Esophagus squamous epithelium (tissue), 5 donors: Measurements from ENCODE around the gene SLC11A2. TPM values are rescaled to one million over a fixed set of nuclear protein-coding genes. Genes with fewer than 3 reads are reported as not detected.

Experiments
- DNase-seq: peaks from one replicate; lab custom pipeline; 2025; lab: John Stamatoyannopoulos, UW
- H3K27ac ChIP-seq, 4 donors: fragments of 200-600 bp; sonication (generic); one replicate each; pipeline ENCODE4 v1.5.1; 2016 to 2019; ENCODE audit warnings: mild to moderate bottlenecking in 1 of 4
- H3K27me3 ChIP-seq, 4 donors: fragments of 200-600 bp; sonication (generic); 1 replicate in 3 of 4; 2 replicates in 1 of 4; pipeline versions ENCODE4 v1.5.1 to v1.6.0; 2017 to 2021; ENCODE audit warnings: antibody characterized with exemption in 1 of 4
- H3K36me3 ChIP-seq, 3 donors: fragments of 200-600 bp; sonication (generic); one replicate each; pipeline ENCODE4 v1.5.1; 2016 to 2019
- H3K4me1 ChIP-seq, 3 donors: fragments of 200-600 bp; sonication (generic); one replicate each; pipeline ENCODE4 v1.5.1; 2017 to 2019
- H3K4me3 ChIP-seq, 4 donors: fragments of 200-600 bp; sonication (generic); 1 replicate in 3 of 4; 2 replicates in 1 of 4; pipeline ENCODE4 v1.5.1; 2016 to 2019; ENCODE audit warnings: mild to moderate bottlenecking in 2 of 4, moderate library complexity in 1 of 4
- H3K9me3 ChIP-seq, 3 donors: fragments of 200-600 bp; sonication (generic); one replicate each; pipeline ENCODE4 v1.5.1; 2016 to 2019
- POLR2A ChIP-seq, 4 donors: fragments of 450-650 bp; IDR thresholded peaks; one replicate each; pipeline ENCODE4 v1.6.1; 2017; ENCODE audit warnings: antibody characterized with exemption in 4 of 4, mild to moderate bottlenecking in 4 of 4, moderate library complexity in 3 of 4
- WGBS, 2 donors: methylation state at CpG; one replicate each; pipeline ENCODE4 v1.1.5; 2018; 5-methylcytosine and 5-hydroxymethylcytosine counted together
- intact Hi-C: fragments of 100-400 bp; cut with DNase I; formaldehyde crosslinking; loops from one replicate; pipeline ENCODE4 v1.15.0; 2022
- total RNA-seq, 4 donors: library from RNA; depleted of rRNA; stranded (reverse); fragments of >200 nt; gene quantifications; one replicate each; pipeline ENCODE4 v1.1.0, GENCODE V29; 2016
- TF ChIP-seq, protein P1 (sequence below), 6 experiments: fragments of 450-650 bp in 4 of 6; fragments of 200-600 bp in 2 of 6; sonication (generic) in 2 of 6; IDR thresholded peaks; one replicate each; pipeline ENCODE4 v1.5.1; 2016 to 2019; ENCODE audit warnings: antibody characterized with exemption in 6 of 6, mild to moderate bottlenecking in 4 of 6, moderate library complexity in 4 of 6
- donor health status: DM: yes; HTN: yes; CAD: no.

The SLC11A2 gene
- total RNA-seq, 4 donors from 2014 or later, result 23.6 to 78.9 (median 39.9) TPM

GRCh38 chr12:50988051-50988450 lies 38.1 kb downstream of the SLC11A2 start:
- TF ChIP-seq, protein P1, sequence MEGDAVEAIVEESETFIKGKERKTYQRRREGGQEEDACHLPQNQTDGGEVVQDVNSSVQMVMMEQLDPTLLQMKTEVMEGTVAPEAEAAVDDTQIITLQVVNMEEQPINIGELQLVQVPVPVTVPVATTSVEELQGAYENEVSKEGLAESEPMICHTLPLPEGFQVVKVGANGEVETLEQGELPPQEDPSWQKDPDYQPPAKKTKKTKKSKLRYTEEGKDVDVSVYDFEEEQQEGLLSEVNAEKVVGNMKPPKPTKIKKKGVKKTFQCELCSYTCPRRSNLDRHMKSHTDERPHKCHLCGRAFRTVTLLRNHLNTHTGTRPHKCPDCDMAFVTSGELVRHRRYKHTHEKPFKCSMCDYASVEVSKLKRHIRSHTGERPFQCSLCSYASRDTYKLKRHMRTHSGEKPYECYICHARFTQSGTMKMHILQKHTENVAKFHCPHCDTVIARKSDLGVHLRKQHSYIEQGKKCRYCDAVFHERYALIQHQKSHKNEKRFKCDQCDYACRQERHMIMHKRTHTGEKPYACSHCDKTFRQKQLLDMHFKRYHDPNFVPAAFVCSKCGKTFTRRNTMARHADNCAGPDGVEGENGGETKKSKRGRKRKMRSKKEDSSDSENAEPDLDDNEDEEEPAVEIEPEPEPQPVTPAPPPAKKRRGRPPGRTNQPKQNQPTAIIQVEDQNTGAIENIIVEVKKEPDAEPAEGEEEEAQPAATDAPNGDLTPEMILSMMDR (IDR thresholded peaks at IDR 0.05), result no peak
- TF ChIP-seq POLR2A (IDR thresholded peaks at IDR 0.05), result no peak
- Histone ChIP-seq H3K27ac (no peak overlapping the region), H3K36me3 (peaks cover 4 to 62% (median 17%) of the 10 kb centered on the region in 3 donors), H3K9me3 (no peaks in the 10 kb centered on the region), H3K27me3 (no peaks in the 10 kb centered on the region), H3K4me3 (no peak overlapping the region), H3K4me1 (peaks cover 11 to 34% (median 23%) of the 10 kb centered on the region in 3 donors)
- intact Hi-C loops, result loop anchor here (5.0 to 10.0 kb wide), 3 partner anchors 53 to 221 kb away; no protein-coding TSS in a partner anchor
- DNase-seq, result no peak
- 48 to 65% methylated on average over 4 to 5 of the region's 5 CpGs for WGBS, 2 donors

GRCh38 chr12:50986966-50987737 lies 39.0 kb downstream of the SLC11A2 start:
- no peak overlapping the region for H3K4me3 ChIP-seq
- intact Hi-C loops, result loop anchor here (5.0 to 10.0 kb wide), 3 partner anchors 52 to 220 kb away; no protein-coding TSS in a partner anchor
- H3K36me3 ChIP-seq, result peaks cover 4 to 53% (median 14%) of the 10 kb centered on the region in 3 donors
- H3K4me1 ChIP-seq, result peaks cover 11 to 34% (median 23%) of the 10 kb centered on the region in 3 donors
- no peaks in the 10 kb centered on the region for H3K27me3 ChIP-seq
- no peaks in the 10 kb centered on the region for H3K9me3 ChIP-seq
- H3K27ac ChIP-seq, result peak overlapping the region in 3 of 4 donors; percentile 40 to 79 (median 67)
- no peak for DNase-seq
- 48 to 51% methylated on average over 8 of the region's 8 CpGs for WGBS, 2 donors
- TF ChIP-seq, protein P1 (IDR thresholded peaks at IDR 0.05), result peak in 5 of 6 experiments; percentile 39 to 56 (median 47)
- no peak for TF ChIP-seq POLR2A (IDR thresholded peaks at IDR 0.05)

GRCh38 chr12:50985322-50985721 lies 40.9 kb downstream of the SLC11A2 start:
- DNase-seq, result no peak
- intact Hi-C loops, result loop anchor here (5.0 to 10.0 kb wide), 3 partner anchors 51 to 218 kb away; no protein-coding TSS in a partner anchor

GRCh38 chr12:50984586-50985298 lies 41.4 kb downstream of the SLC11A2 start:
- no peak for DNase-seq
- TF ChIP-seq POLR2A (IDR thresholded peaks at IDR 0.05), result no peak
- TF ChIP-seq, protein P1 (IDR thresholded peaks at IDR 0.05), result no peak
- intact Hi-C loops, result loop anchor here (5.0 to 10.0 kb wide), 3 partner anchors 50 to 217 kb away; no protein-coding TSS in a partner anchor
- peaks cover 11 to 38% (median 23%) of the 10 kb centered on the region in 3 donors for H3K4me1 ChIP-seq
- H3K9me3 ChIP-seq, result no peaks in the 10 kb centered on the region
- H3K27ac ChIP-seq, result peak overlapping the region; percentile 63 to 89 (median 73)
- no peaks in the 10 kb centered on the region for H3K27me3 ChIP-seq
- 13 to 28% methylated on average over 2 of the region's 2 CpGs for WGBS, 2 donors
- H3K4me3 ChIP-seq, result no peak overlapping the region
- peaks cover 0 to 39% (median 4%) of the 10 kb centered on the region in 3 donors for H3K36me3 ChIP-seq

More at GRCh38 chr12:50985322-50985721, 40.9 kb downstream of the SLC11A2 start:
- no peak overlapping the region for H3K4me3 ChIP-seq
- H3K9me3 ChIP-seq, result no peaks in the 10 kb centered on the region
- TF ChIP-seq POLR2A (IDR thresholded peaks at IDR 0.05), result no peak
- TF ChIP-seq, protein P1 (IDR thresholded peaks at IDR 0.05), result no peak
- peaks cover 11 to 38% (median 23%) of the 10 kb centered on the region in 3 donors for H3K4me1 ChIP-seq
- H3K27ac ChIP-seq, result peak overlapping the region; percentile 63 to 89 (median 73)
- H3K27me3 ChIP-seq, result no peaks in the 10 kb centered on the region
- peaks cover 0 to 39% (median 4%) of the 10 kb centered on the region in 3 donors for H3K36me3 ChIP-seq
